Endometrial microvascular endothelial cells (primary cell): ENCODE data around the gene RTN4R. TPM values are rescaled to one million over a fixed set of nuclear protein-coding genes. Genes with fewer than 3 reads are reported as not detected.

Source experiments
- in situ Hi-C: cut with HindIII; loops from 2 replicates; pipeline ENCODE4 v1.10.0; 2017; ENCODE audit warnings: low sequenced_read_pairs, low pct_unique_long_range_greater_than_20kb; ENCODE audit errors: inconsistent ontology term
- total RNA-seq: library from RNA; depleted of rRNA; stranded (reverse); fragments of >200 nt; gene quantifications from one replicate; pipeline ENCODE4 v1.2.3, GENCODE V29; 2015; ENCODE audit errors: inconsistent ontology term

Gene RTN4R
- total RNA-seq, 1 donor from 2014 or later = not detected

GRCh38 chr22:20248461-20248978, 19.6 kb downstream of the RTN4R start:
- in situ Hi-C loops = no loop called here

- in situ Hi-C loops = no loop called here
These were observed 20.4 kb downstream of the RTN4R start for GRCh38 chr22:20247608-20248171.

GRCh38 chr22:20247010-20247505, 21.1 kb downstream of the RTN4R start:
- in situ Hi-C loops = no loop called here

GRCh38 chr22:20246368-20247009, 21.6 kb downstream of the RTN4R start:
- in situ Hi-C loops = no loop called here

- in situ Hi-C loops = no loop called here
These were observed 22.3 kb downstream of the RTN4R start for GRCh38 chr22:20245577-20246367.

- in situ Hi-C loops = no loop called here
These were observed 23.2 kb downstream of the RTN4R start for GRCh38 chr22:20244691-20245576.

GRCh38 chr22:20244250-20244648, 23.9 kb downstream of the RTN4R start:
- in situ Hi-C loops = no loop called here

- in situ Hi-C loops = no loop called here
These were observed 24.4 kb downstream of the RTN4R start for GRCh38 chr22:20243537-20244249.

- in situ Hi-C loops = no loop called here
These were observed 25.0 kb downstream of the RTN4R start for GRCh38 chr22:20243176-20243536.

GRCh38 chr22:20242393-20243175, 25.5 kb downstream of the RTN4R start:
- in situ Hi-C loops = no loop called here

GRCh38 chr22:20241579-20242392, 26.3 kb downstream of the RTN4R start:
- in situ Hi-C loops = no loop called here

- in situ Hi-C loops = no loop called here
These were observed 27.2 kb downstream of the RTN4R start for GRCh38 chr22:20240900-20241299.

- in situ Hi-C loops = no loop called here
These were observed 27.7 kb downstream of the RTN4R start for GRCh38 chr22:20240447-20240764.

GRCh38 chr22:20239676-20240446, 28.3 kb downstream of the RTN4R start:
- in situ Hi-C loops = no loop called here

- in situ Hi-C loops = no loop called here
These were observed 29.0 kb downstream of the RTN4R start for GRCh38 chr22:20238901-20239675.

GRCh38 chr22:20238536-20238900, 29.6 kb downstream of the RTN4R start:
- in situ Hi-C loops = no loop called here
